A549 (cell line): ENCODE results near the gene CD209.

Experiments used
- CHD2 ChIP-seq: fragments of 150-350 bp; IDR thresholded peaks from 2 replicates; pipeline ENCODE4 v1.6.1; 2014; ENCODE audit warnings: low read length; ENCODE audit not compliant: partially characterized antibody
- CTCF ChIP-seq: fragments of >200 bp; sonication (Bioruptor Twin); formaldehyde crosslinking; IDR thresholded peaks from 3 replicates; pipeline ENCODE4 v1.5.1; 2016
- MAFK ChIP-seq: fragments of 450-650 bp; IDR thresholded peaks from 2 replicates; pipeline ENCODE4 v1.6.1; 2014; ENCODE audit not compliant: partially characterized antibody
- POLR2A ChIP-seq: IDR thresholded peaks from 2 replicates; pipeline ENCODE4 v1.6.1; 2012; ENCODE audit warnings: mild to moderate bottlenecking, low read length
- RFX5 ChIP-seq: fragments of 450-650 bp; IDR thresholded peaks from 2 replicates; pipeline ENCODE4 v1.7.1; 2014; ENCODE audit warnings: antibody characterized with exemption, mild to moderate bottlenecking, moderate library complexity

DNA sequence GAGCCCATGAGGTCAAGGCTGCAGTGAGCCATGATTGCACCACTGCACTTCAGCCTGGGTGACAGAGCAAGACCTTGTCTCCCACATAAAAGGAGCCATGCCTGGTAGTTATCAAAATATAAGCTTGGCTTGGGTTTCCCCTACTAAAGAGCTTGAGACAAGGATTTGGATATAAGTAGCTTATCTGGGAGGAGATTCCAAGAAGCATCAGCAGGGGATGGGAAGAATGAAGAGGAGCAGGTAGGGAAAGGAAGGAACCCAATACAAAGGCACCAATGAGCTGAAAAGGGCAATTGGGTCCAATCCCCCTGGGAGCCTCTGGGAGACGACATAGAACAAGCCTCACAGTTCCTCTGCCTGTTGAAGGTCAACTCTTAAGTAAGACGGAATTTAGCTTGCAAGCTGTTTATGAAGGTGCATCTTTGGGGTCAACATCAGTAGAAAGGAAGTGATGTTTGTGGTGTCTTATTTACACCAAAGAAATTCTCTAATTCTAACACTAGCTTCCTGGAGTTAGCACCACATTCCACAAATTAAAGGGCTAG is 8.1 kb downstream of the CD209 start:
- TF ChIP-seq CHD2 (no peak), MAFK (no peak), CTCF (no peak), RFX5 (no peak), POLR2A (no peak)
